Measurements from ENCODE around the gene CXCL5. TPM values are rescaled to one million over a fixed set of nuclear protein-coding genes. Genes with fewer than 3 reads are reported as not detected.

The CXCL5 gene
- not detected for total RNA-seq

DNA sequence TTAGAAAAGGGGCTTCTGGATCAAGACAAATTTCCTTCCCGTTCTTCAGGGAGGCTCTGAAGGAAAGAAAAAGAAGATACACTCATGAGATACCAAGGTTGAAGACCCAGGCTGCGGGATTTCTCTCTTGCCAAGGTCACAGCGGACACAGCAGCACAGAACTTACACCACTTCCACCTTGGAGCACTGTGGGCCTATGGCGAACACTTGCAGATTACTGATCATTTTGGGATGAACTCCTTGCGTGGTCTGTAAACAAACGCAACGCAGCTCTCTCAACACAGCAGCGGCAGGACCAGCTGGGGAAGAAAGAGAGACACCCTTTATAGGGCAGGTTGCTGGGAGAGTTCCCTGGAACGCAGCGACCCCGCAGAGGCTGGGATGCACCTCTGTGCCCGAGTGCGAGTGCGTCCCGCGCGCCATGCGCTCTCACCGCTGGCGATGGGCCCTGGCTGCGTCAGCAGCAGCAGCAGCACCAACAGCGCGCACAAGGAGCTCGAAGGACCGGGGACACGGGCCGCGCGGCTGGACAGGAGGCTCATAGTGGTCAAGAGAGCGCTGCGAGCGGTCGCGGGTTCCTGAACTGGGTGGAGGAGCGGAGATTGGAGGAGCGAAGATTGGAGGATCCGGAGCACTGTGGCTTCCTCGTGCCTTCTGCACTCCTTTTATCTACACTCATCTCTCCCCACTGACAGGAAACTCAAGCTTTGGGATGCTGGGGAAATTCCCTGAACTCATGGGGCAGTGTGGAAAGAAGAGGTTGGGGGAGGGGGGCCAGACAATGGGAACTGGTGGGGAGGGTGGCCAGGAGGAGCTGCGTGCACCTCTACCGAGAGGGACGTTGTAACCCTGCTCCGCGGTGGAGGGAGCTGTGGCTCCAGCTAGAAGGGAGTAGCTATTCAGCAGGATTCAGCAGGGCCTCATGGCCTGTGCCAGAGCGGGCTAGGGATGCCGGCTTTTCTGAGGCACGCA is at the start of gene CXCL5:
Gene CXCL5 (minus strand): TSS at position 638 of the 972 bp plus-strand sequence. CDS start 96 bp downstream, at position 542.
- DNase-seq (ENCODE audit: low read depth in 2 of 3, low spot score in 2 of 3), result peak in 2 of 3 donors; percentile 39 to 62

DNA sequence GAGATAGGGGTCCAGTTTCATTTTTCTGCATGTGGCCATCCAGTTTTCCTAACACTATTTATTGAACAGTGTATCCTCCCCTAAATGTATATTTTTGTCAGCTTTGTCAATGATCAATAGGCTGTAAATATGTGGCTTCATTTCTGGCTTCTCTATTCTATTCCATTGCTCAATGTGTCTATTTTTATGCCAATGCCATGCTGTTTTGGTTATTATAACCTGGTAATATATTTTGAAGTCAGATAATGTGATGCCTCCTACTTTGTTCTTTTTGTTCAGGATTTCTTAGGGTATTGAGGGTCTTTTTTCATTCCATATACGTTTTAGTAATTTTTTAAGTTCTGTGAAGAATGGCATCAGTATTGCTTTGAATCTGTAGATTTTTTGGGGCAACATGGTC is 48.7 kb upstream of the CXCL5 start:
- DNase-seq (ENCODE audit: low read depth in 2 of 3, low spot score in 2 of 3), result no peak

GRCh38 chr4:74045772-74046171 is 47.3 kb upstream of the CXCL5 start:
- no peak for DNase-seq (ENCODE audit: low read depth in 2 of 3, low spot score in 2 of 3)

GRCh38 chr4:74045247-74045646 is 46.8 kb upstream of the CXCL5 start:
- DNase-seq (ENCODE audit: low read depth in 2 of 3, low spot score in 2 of 3), result no peak

GRCh38 chr4:74044677-74045076 is 46.2 kb upstream of the CXCL5 start:
- no peak for DNase-seq (ENCODE audit: low read depth in 2 of 3, low spot score in 2 of 3)

- DNase-seq (ENCODE audit: low read depth in 2 of 3, low spot score in 2 of 3), result peak in 1 of 3 donors; percentile 21
Measured at GRCh38 chr4:74042681-74043080, 44.2 kb upstream of the CXCL5 start.

GRCh38 chr4:74041418-74041817 is 42.9 kb upstream of the CXCL5 start:
- no peak for DNase-seq (ENCODE audit: low read depth in 2 of 3, low spot score in 2 of 3)

GRCh38 chr4:74039315-74039763 is 40.9 kb upstream of the CXCL5 start:
- no peak for DNase-seq (ENCODE audit: low read depth in 2 of 3, low spot score in 2 of 3)

DNA sequence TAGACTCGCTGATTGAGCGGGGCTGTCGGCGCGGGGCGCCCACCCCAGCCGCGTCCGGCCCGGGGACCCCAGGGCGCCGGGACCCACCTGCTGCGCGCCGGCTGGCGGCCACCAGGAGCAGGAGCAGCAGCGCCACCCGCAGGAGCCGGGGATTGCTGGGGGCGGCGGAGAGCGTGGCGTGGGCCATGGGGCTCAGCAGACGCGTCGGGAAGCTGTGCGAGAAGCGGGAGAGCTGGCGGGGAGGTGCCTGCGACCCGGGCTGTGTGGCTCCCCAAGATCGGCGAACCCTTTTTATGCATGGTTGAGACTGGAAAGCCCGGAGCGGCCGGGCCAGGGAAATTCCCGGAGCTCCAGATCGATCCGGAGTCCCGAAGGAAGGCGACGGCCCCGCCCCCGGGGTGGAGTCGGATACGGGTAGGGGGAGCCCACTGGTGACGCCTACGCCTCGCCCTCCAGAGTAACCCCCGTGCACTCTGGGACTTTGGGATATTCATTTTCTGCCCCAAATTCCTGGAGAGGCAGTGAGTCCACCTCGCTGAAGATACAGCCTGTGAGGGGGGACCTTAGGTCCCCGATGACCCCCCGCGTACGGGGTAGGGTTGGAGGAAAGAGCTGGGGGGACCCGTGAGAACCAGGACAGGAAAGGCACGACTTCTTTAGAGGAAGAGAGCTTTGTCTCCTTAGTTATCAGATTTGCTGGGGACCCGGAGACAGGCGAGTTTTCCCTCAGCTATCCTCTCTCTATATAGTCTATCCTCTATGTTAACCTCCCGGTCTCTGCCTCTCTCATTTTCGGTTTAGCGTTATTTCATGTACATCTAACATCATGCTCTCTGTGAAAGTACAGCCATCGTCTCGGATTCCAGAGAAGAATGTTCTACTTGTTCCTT is 40.2 kb upstream of the CXCL5 start, which contains the start of gene CXCL3:
Gene CXCL3 (minus strand): TSS at position 265 of the 890 bp plus-strand sequence. CDS start 78 bp downstream, at position 187.
- peak in 2 of 3 donors; percentile 68 to 73 for DNase-seq (ENCODE audit: low read depth in 2 of 3, low spot score in 2 of 3)

DNA sequence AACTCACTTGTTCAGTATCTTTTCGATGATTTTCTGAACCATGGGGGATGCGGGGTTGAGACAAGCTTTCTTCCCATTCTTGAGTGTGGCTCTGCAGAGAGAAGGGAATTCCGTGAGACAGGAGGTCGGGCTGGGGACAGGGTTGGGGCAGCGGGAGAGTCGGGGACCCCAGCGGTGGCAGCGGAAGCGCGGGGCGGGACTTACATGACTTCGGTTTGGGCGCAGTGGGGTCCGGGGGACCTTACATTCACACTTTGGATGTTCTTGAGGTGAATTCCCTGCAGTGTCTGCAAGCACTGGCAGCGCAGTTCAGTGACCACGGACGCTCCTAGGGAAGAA is 39.6 kb upstream of the CXCL5 start:
- DNase-seq (ENCODE audit: low read depth in 2 of 3, low spot score in 2 of 3), result peak in 1 of 3 donors; percentile 45

- DNase-seq (ENCODE audit: low read depth in 2 of 3, low spot score in 2 of 3), result peak in 1 of 3 donors; percentile 61
Measured at GRCh38 chr4:74037076-74037955, 38.8 kb upstream of the CXCL5 start.

DNA sequence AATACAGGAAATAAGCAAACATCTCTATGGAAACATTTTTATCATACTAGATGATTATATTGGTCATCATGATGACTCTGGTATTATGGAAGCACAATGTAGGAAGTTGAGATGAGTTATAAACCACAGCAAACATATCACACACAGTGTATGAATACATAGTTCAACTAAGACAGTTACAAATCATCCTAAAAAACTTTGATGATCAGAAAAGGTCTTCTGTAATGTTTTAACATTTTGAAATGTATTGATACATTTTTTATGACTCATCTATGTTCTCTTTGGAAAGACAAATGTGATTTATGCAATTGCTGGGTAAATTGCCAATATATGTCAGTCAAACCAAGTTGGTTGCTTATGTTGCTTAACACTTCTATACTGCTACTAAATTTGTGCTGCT is 35.3 kb upstream of the CXCL5 start:
- no peak for DNase-seq (ENCODE audit: low read depth in 2 of 3, low spot score in 2 of 3)

- no peak for DNase-seq (ENCODE audit: low read depth in 2 of 3, low spot score in 2 of 3)
Measured at GRCh38 chr4:74032064-74032463, 33.6 kb upstream of the CXCL5 start.

DNA sequence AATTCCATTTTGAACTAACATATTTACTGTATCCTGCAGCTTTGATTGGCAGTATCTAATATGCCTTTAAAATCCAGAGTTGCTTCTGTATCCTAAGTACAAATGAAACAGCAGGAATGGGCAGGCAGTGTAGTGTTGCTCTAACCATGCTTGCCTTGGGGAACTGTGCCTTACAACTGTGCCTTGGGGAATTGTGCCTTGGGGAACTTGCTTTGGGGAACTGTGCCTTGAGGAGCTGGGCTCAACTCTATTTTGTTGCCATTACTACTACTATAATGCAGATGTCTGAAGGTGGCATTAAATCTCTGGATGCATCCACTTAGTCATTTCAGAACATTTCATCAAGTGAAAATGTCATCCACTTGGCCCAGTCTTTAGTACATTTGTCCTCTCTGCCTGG is 33.1 kb upstream of the CXCL5 start:
- no peak for DNase-seq (ENCODE audit: low read depth in 2 of 3, low spot score in 2 of 3)

DNA sequence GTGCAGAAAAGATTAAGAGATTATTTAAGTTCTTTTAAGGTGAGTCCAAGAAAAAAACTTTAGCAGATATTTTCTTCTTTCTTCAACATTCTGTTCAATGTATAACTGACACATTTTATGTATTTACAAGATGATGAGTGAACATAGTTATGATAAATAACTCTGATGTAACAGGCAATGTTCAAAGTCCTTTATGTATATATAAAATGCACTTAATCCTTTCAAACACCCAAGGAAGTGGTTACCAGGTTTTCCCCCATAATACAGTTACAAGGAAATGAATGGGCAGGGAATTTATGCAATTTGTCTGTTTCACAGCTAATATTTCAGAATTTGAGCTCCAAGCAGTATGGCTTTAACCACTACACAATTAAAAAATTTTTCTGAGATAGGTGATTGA is 31.8 kb upstream of the CXCL5 start:
- DNase-seq (ENCODE audit: low read depth in 2 of 3, low spot score in 2 of 3), result no peak

- no peak for DNase-seq (ENCODE audit: low read depth in 2 of 3, low spot score in 2 of 3)
Measured at GRCh38 chr4:74028504-74028903, 30.0 kb upstream of the CXCL5 start.

DNA sequence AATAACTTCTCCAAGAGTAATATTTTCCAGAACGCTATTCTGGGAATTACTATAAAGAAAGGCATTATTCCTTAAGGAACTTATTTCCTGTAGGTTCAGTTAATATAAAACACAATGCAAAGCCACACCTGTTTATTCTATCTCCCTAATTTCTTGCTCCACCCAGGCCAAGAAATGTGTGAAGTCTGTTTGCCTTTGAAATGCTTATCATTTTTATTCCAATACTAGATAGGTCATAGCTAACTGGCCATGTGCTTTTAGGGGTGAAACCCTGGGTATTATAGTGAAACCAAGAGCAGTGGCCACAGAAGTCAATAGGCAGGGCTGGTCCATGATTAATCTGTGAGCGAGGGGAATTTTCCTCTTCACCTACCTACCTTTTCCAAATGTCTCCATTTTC is 25.2 kb upstream of the CXCL5 start:
- no peak for DNase-seq (ENCODE audit: low read depth in 2 of 3, low spot score in 2 of 3)

- DNase-seq (ENCODE audit: low read depth in 2 of 3, low spot score in 2 of 3), result no peak
Measured at GRCh38 chr4:74021601-74022000, 23.1 kb upstream of the CXCL5 start.

DNA sequence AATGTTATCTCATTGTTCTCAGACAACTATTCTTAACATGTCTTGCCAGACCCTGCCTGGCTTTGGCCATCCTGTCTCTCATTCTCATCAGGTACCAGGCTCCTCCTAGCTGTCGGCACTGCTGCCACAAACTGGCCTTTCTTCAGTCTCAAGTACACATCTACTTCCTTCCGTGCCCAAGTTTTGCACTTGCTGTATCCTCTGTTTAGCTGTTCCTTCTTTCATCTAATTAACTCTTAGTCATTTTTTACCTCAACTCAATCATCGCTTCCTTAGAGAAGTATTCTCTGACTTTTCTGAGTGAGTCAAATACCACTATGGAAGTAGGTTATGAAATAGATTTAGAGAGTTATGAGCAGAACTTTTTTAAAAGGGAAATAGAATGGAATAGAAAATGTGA is 20.3 kb upstream of the CXCL5 start:
- peak in 1 of 3 donors; percentile 69 for DNase-seq (ENCODE audit: low read depth in 2 of 3, low spot score in 2 of 3)

- DNase-seq (ENCODE audit: low read depth in 2 of 3, low spot score in 2 of 3), result no peak
Measured at GRCh38 chr4:74018116-74018515, 19.6 kb upstream of the CXCL5 start.

All from hematopoietic multipotent progenitor cell (in vitro differentiated cells).